HG03159 (cell line): ENCODE results near the gene TSPAN18.

Experiments
- ATAC-seq: cut with Tn5 transposase; IDR thresholded peaks from one replicate; pipeline ENCODE4 v1.9.1; 2021; ENCODE audit warnings: mild to moderate bottlenecking, moderate library complexity; ENCODE audit not compliant: unreplicated experiment

TSPAN18 gene

GRCh38 chr11:44973632-44974401, 247.1 kb downstream of the TSPAN18 start:
- no peak for ATAC-seq

DNA sequence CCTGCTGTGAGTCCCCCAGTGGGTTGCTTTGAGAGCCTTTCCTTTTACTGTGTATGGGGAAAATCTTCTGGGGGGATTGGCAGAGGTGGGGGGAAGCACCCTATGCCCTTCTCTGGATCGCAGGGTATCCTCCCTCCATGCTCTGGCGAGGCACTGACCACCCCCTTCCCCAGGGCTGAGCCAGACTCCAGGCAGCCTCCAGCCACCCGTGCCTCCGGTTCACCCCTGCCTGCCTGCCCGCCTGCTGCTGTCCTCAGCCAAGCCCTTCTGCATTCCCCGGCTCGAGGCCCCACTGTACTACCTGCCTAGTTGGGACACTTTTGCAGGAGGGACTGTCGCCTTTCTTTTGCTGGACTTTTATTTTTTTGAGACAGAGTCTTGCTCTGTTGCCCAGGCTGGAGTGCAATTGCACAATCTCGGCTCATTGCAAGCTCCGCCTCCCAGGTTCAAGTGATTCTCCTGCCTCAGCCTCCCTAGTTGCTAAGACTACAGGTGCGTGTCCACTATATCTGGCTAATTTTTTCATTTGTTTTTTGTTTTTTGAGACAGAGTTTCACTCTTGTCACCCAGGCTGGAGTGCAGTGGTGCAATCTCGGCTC, 247.7 kb downstream of the TSPAN18 start:
- ATAC-seq = no peak

GRCh38 chr11:44976576-44976975, 249.8 kb downstream of the TSPAN18 start:
- ATAC-seq = no peak

DNA sequence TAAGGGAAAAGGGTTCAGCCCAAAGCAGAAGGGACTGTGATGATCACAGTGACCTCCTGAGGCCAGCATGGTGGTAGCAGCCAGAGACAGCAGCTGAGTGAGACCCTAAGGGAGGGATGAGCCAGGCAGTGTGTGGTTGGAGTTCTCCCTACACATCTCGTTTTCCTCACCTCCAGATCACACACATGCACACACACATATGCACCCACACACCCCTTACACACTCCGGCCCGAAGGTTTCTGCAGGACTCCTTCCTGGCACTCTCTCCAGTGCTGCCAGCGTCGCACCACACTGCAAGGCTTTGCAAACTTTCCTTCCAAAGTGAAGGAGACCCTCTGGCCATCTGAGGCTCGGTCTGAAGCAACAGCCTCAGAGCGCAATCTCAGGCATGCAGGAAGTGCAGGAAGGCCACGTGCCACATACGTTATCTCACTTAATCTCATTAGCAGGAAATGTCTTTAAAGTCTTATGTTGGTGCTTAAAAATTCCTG, 250.8 kb downstream of the TSPAN18 start:
- ATAC-seq = no peak

- ATAC-seq = no peak
Observed at GRCh38 chr11:44978274-44978960, 251.7 kb downstream of the TSPAN18 start.

DNA sequence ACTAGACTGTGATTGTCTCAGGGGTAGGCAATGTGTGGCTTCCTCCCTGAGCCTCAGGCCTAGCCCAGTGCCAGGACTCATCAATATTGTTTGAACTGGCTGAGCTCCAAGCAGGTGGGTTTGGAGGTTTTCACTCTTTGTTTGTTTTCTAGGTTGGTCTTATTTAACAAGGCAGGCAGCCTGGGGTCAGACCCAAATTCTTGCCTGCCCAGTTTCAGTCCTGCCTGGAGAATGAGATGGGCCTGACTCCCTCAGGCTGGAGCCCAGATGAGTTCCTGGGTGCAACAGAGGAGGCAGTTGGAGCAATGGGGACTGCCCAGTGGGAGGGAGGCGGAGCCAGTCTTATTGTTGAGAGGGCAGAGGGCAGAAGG, 252.2 kb downstream of the TSPAN18 start:
- ATAC-seq = no peak

DNA sequence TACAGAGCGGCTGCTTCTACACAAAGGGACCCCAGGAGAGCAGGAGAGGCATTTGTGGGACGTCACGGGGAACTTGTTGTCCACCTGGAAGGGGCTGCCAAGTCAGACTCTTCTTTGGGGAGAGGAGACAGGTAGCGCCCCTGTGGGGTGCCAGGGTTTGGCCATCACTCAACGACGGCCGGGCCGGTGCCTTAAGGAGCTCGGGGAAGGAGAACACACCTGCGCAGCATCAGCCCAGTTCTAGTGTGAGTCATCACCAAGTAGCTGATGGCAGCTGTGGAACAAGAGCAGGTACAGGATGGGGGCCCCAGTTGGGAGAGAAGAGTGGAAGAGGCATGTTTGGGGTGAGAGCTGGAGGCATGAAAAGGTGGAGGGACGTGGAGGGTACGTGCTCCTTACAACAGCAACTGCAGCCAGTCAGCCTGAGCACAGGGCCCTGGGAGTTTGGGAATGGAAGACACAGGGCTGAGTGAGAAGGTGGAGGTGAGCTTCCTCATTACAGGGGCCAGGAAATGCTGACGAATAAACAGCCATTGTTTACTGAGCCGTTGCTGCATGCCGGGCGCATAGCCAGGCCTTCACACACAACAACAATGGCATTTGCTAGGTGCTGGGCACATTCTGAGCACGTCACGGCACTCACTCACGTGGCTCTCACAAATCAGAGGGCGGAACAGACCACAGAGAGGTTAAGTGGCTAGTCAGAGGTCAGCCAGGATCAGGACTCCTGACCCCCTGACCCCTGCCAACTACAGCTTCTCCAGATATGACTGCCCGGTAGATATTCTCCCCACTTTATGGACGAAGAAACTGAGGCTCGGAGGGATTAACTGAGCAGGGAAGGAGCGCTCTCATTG, 253.0 kb downstream of the TSPAN18 start:
- no peak for ATAC-seq

DNA sequence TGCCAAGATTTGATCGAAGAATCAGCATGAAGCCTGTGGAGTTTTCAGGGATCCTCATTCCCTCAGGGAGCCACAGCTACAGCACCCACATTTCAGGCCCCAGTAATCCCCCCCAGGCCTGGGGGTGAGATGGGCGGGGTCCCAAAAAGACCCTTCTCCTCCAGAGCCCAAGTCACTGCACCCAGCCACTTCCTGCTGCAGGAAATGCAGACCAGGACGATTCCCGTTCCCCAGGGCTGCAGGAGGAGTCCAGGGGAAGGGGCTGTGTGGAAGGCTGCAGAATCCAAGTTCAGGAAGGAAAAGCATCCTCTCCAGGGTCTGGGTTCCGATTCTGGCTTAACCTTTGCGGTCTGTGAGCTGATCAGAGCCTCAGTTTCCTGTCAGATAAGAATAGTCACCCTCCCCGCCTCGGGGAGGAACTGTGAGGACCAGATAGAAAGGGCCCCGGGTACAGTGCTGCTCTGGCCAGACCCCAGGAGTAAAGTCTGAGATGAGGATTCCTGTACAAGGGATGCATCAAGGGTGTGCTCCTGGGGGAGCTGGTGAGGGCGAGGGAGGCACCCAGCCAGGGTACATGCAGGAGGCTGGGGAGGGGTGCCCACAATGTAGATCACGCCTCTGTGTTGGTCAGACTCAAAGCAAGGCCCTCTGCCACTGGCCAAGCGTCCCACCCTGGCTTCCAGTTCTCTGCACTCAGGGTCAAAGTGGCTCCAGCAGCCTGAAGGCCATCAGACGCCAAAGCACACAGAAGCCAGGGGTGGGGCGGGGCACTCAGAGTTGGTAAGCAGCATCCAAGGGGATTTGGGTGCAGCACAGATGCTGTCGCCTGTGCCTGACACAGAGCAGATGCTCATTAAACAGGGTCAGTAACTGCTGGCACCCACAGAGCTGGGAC, 254.0 kb downstream of the TSPAN18 start:
- no peak for ATAC-seq
